ENCODE measurements around the gene CCDC88B. TPM values are rescaled to one million over a fixed set of nuclear protein-coding genes. Genes with fewer than 3 reads are reported as not detected.

CCDC88B gene, protein sequence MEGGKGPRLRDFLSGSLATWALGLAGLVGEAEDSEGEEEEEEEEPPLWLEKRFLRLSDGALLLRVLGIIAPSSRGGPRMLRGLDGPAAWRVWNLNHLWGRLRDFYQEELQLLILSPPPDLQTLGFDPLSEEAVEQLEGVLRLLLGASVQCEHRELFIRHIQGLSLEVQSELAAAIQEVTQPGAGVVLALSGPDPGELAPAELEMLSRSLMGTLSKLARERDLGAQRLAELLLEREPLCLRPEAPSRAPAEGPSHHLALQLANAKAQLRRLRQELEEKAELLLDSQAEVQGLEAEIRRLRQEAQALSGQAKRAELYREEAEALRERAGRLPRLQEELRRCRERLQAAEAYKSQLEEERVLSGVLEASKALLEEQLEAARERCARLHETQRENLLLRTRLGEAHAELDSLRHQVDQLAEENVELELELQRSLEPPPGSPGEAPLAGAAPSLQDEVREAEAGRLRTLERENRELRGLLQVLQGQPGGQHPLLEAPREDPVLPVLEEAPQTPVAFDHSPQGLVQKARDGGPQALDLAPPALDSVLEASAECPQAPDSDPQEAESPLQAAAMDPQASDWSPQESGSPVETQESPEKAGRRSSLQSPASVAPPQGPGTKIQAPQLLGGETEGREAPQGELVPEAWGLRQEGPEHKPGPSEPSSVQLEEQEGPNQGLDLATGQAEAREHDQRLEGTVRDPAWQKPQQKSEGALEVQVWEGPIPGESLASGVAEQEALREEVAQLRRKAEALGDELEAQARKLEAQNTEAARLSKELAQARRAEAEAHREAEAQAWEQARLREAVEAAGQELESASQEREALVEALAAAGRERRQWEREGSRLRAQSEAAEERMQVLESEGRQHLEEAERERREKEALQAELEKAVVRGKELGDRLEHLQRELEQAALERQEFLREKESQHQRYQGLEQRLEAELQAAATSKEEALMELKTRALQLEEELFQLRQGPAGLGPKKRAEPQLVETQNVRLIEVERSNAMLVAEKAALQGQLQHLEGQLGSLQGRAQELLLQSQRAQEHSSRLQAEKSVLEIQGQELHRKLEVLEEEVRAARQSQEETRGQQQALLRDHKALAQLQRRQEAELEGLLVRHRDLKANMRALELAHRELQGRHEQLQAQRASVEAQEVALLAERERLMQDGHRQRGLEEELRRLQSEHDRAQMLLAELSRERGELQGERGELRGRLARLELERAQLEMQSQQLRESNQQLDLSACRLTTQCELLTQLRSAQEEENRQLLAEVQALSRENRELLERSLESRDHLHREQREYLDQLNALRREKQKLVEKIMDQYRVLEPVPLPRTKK (N-terminal part only)
- polyA plus RNA-seq (2013, experiment 1 of 2), result 4.0 TPM
- 4.5 TPM for polyA plus RNA-seq (2013, experiment 2 of 2)

GRCh38 chr11:64339754-64340408, at the start of gene CCDC88B:
Gene CCDC88B, plus strand, starts transcription at chr11:64340204. Its CDS starts 63 bp downstream, at chr11:64340267.
- Histone ChIP-seq H3K4ac (ENCODE audit: low read length) (no peak within 1 kb of the TSS), H2AFZ (ENCODE audit: low read length) (peak within 1 kb of the TSS; percentile 11), H3K79me1 (ENCODE audit: low read depth, low read length) (peaks cover 1% of the 10 kb centered on the region), H3K4me1 (ENCODE audit: control insufficient read depth in 2 of 2, insufficient read depth in 1 of 2, low read depth in 1 of 2, low read length in 2 of 2) (peaks cover 6 to 17% of the 10 kb centered on the region in 2 donors), H4K91ac (ENCODE audit: low read depth, low read length, poor library complexity) (no peak within 1 kb of the TSS), H3K4me2 (ENCODE audit: insufficient read depth, low read length, poor library complexity, severe bottlenecking) (peak within 1 kb of the TSS; percentile 92), H3K4me3 (ENCODE audit: low read length in 2 of 2) (peak within 1 kb of the TSS in 1 of 2 donors; percentile 75), H2BK5ac (ENCODE audit: low read length) (no peak within 1 kb of the TSS), H2BK120ac (ENCODE audit: low read depth, low read length) (no peak within 1 kb of the TSS), H2BK12ac (ENCODE audit: low read length) (peak within 1 kb of the TSS; percentile 87), H3K18ac (ENCODE audit: low read length) (peak within 1 kb of the TSS; percentile 89), H3K36me3 (replicated peaks in 1 of 2; ENCODE audit: control insufficient read depth in 2 of 2, insufficient read depth in 2 of 2, low read length in 2 of 2) (no peaks in the 10 kb centered on the region), H3K27ac (replicated peaks; ENCODE audit: low read length) (no peak within 1 kb of the TSS), H2AK5ac (ENCODE audit: low read depth, low read length) (peak within 1 kb of the TSS; percentile 97), H4K8ac (ENCODE audit: low read depth, low read length) (peak within 1 kb of the TSS; percentile 17), H2BK15ac (ENCODE audit: low read length) (peak within 1 kb of the TSS; percentile 63), H3K14ac (ENCODE audit: low read length) (peak within 1 kb of the TSS; percentile 71), H3K27me3 (ENCODE audit: control insufficient read depth in 3 of 3, insufficient read depth in 3 of 3, low read depth in 1 of 3, low read length in 3 of 3) (peaks cover 0 to 41% (median 11%) of the 10 kb centered on the region in 3 experiments), H3K9ac (ENCODE audit: low read depth, low read length, poor library complexity) (peak within 1 kb of the TSS; percentile 21), H3K23ac (ENCODE audit: low read depth, low read length, poor library complexity) (peak within 1 kb of the TSS; percentile 55), H3K9me3 (replicated peaks in 1 of 2; ENCODE audit: control insufficient read depth in 2 of 2, insufficient read depth in 1 of 2, low read depth in 1 of 2, low read length in 2 of 2) (no peaks in the 10 kb centered on the region)
- no CpG with 5 or more reads among the region's 16 CpGs for WGBS, 2 donors (ENCODE audit: extremely low coverage in 2 of 2, insufficient read length in 2 of 2, insufficient replicate concordance in 1 of 2)
- DNase-seq (ENCODE audit: low spot score), result no peak

- Histone ChIP-seq H3K9me3 (replicated peaks in 1 of 2; ENCODE audit: control insufficient read depth in 2 of 2, insufficient read depth in 1 of 2, low read depth in 1 of 2, low read length in 2 of 2) (no peaks in the 10 kb centered on the region), H3K36me3 (replicated peaks in 1 of 2; ENCODE audit: control insufficient read depth in 2 of 2, insufficient read depth in 2 of 2, low read length in 2 of 2) (no peaks in the 10 kb centered on the region), H3K27me3 (ENCODE audit: control insufficient read depth in 3 of 3, insufficient read depth in 3 of 3, low read depth in 1 of 3, low read length in 3 of 3) (peaks cover 32 to 63% (median 62%) of the 10 kb centered on the region in 3 experiments), H3K14ac (ENCODE audit: low read length) (peak overlapping the region; percentile 47), H4K91ac (ENCODE audit: low read depth, low read length, poor library complexity) (no peak overlapping the region), H3K27ac (replicated peaks; ENCODE audit: low read length) (no peak overlapping the region), H3K79me1 (ENCODE audit: low read depth, low read length) (peaks cover 2% of the 10 kb centered on the region), H4K8ac (ENCODE audit: low read depth, low read length) (no peak overlapping the region), H2AK5ac (ENCODE audit: low read depth, low read length) (no peak overlapping the region), H3K4me2 (ENCODE audit: insufficient read depth, low read length, poor library complexity, severe bottlenecking) (no peak overlapping the region), H3K4me3 (ENCODE audit: low read length in 2 of 2) (no peak overlapping the region), H3K9ac (ENCODE audit: low read depth, low read length, poor library complexity) (no peak overlapping the region), H2BK120ac (ENCODE audit: low read depth, low read length) (no peak overlapping the region), H2AFZ (ENCODE audit: low read length) (no peak overlapping the region), H3K4me1 (ENCODE audit: control insufficient read depth in 2 of 2, insufficient read depth in 1 of 2, low read depth in 1 of 2, low read length in 2 of 2) (peaks cover 12 to 13% of the 10 kb centered on the region in 2 donors), H2BK12ac (ENCODE audit: low read length) (no peak overlapping the region), H2BK5ac (ENCODE audit: low read length) (no peak overlapping the region), H2BK15ac (ENCODE audit: low read length) (peak overlapping the region; percentile 15), H3K23ac (ENCODE audit: low read depth, low read length, poor library complexity) (peak overlapping the region; percentile 76), H3K18ac (ENCODE audit: low read length) (peak overlapping the region; percentile 19), H3K4ac (ENCODE audit: low read length) (no peak overlapping the region)
- no CpG with 5 or more reads among the region's 10 CpGs for WGBS, 2 donors (ENCODE audit: extremely low coverage in 2 of 2, insufficient read length in 2 of 2, insufficient replicate concordance in 1 of 2)
- no peak for DNase-seq (ENCODE audit: low spot score)
Measured at GRCh38 chr11:64290352-64291261, 49.4 kb upstream of the CCDC88B start.

GRCh38 chr11:64291262-64291751, 48.7 kb upstream of the CCDC88B start, which contains the start of gene KCNK4:
Gene KCNK4, plus strand, starts transcription at chr11:64291302. Its CDS starts 1,717 bp downstream, at chr11:64293019.
- Histone ChIP-seq H3K4me2 (ENCODE audit: insufficient read depth, low read length, poor library complexity, severe bottlenecking) (peak within 1 kb of the TSS; percentile 60), H2AK5ac (ENCODE audit: low read depth, low read length) (peak within 1 kb of the TSS; percentile 81), H3K23ac (ENCODE audit: low read depth, low read length, poor library complexity) (peak within 1 kb of the TSS; percentile 83), H3K27me3 (ENCODE audit: control insufficient read depth in 3 of 3, insufficient read depth in 3 of 3, low read depth in 1 of 3, low read length in 3 of 3) (peaks cover 35 to 70% (median 69%) of the 10 kb centered on the region in 3 experiments), H2BK12ac (ENCODE audit: low read length) (no peak within 1 kb of the TSS), H3K9ac (ENCODE audit: low read depth, low read length, poor library complexity) (peak within 1 kb of the TSS; percentile 74), H4K91ac (ENCODE audit: low read depth, low read length, poor library complexity) (no peak within 1 kb of the TSS), H3K4ac (ENCODE audit: low read length) (no peak within 1 kb of the TSS), H3K79me1 (ENCODE audit: low read depth, low read length) (peaks cover 2% of the 10 kb centered on the region), H3K36me3 (replicated peaks in 1 of 2; ENCODE audit: control insufficient read depth in 2 of 2, insufficient read depth in 2 of 2, low read length in 2 of 2) (no peaks in the 10 kb centered on the region), H3K18ac (ENCODE audit: low read length) (peak within 1 kb of the TSS; percentile 74), H2BK5ac (ENCODE audit: low read length) (peak within 1 kb of the TSS; percentile 17), H3K14ac (ENCODE audit: low read length) (peak within 1 kb of the TSS; percentile 47), H2AFZ (ENCODE audit: low read length) (peak within 1 kb of the TSS; percentile 79), H2BK120ac (ENCODE audit: low read depth, low read length) (no peak within 1 kb of the TSS), H3K27ac (replicated peaks; ENCODE audit: low read length) (no peak within 1 kb of the TSS), H3K4me1 (ENCODE audit: control insufficient read depth in 2 of 2, insufficient read depth in 1 of 2, low read depth in 1 of 2, low read length in 2 of 2) (peaks cover 8 to 13% of the 10 kb centered on the region in 2 donors), H4K8ac (ENCODE audit: low read depth, low read length) (no peak within 1 kb of the TSS), H2BK15ac (ENCODE audit: low read length) (peak within 1 kb of the TSS; percentile 15), H3K4me3 (ENCODE audit: low read length in 2 of 2) (peak within 1 kb of the TSS; percentile 20 to 68), H3K9me3 (replicated peaks in 1 of 2; ENCODE audit: control insufficient read depth in 2 of 2, insufficient read depth in 1 of 2, low read depth in 1 of 2, low read length in 2 of 2) (no peaks in the 10 kb centered on the region)
- no CpG with 5 or more reads among the region's 45 CpGs for WGBS, 2 donors (ENCODE audit: extremely low coverage in 2 of 2, insufficient read length in 2 of 2, insufficient replicate concordance in 1 of 2)
- no peak for DNase-seq (ENCODE audit: low spot score)

All from neuronal stem cell (in vitro differentiated cells).